Jurkat, Clone E6-1 (cell line): ENCODE data around the gene CFAP57.
A peak's percentile ranks its signal among the peaks of the same experiment; 100 is the strongest.

ENCODE experiments used
- DNase-seq: peaks from one replicate; pipeline ENCODE4 v3.0.0-alpha.2; 2011; ENCODE audit warnings: low read depth, low spot score
- H3K4me3 ChIP-seq: 2 replicates; pipeline ENCODE4 v1.5.1; 2011; ENCODE audit warnings: mild to moderate bottlenecking, low read length, control low read depth, moderate library complexity

Gene CFAP57

GRCh38 chr1:43271186-43272118 is 99.3 kb downstream of the CFAP57 start:
- DNase-seq = no peak
- H3K4me3 ChIP-seq = no peak overlapping the region

- DNase-seq = no peak
- H3K4me3 ChIP-seq = no peak overlapping the region
Observed at GRCh38 chr1:43272161-43272560, 100.0 kb downstream of the CFAP57 start.

- no peak for DNase-seq
- no peak overlapping the region for H3K4me3 ChIP-seq
Observed at GRCh38 chr1:43272576-43273571, 100.7 kb downstream of the CFAP57 start.

- no peak overlapping the region for H3K4me3 ChIP-seq
- DNase-seq = no peak
Observed at GRCh38 chr1:43273708-43274107, 101.6 kb downstream of the CFAP57 start.

- DNase-seq = peak; percentile 78
- H3K4me3 ChIP-seq = no peak overlapping the region
Observed at GRCh38 chr1:43274125-43274803, 102.1 kb downstream of the CFAP57 start.

- DNase-seq = no peak
- H3K4me3 ChIP-seq = no peak overlapping the region
Observed at GRCh38 chr1:43274804-43275180, 102.7 kb downstream of the CFAP57 start.

- no peak for DNase-seq
- H3K4me3 ChIP-seq = no peak overlapping the region
Observed at GRCh38 chr1:43275826-43276620, 103.9 kb downstream of the CFAP57 start.

GRCh38 chr1:43276673-43277072 is 104.5 kb downstream of the CFAP57 start:
- no peak overlapping the region for H3K4me3 ChIP-seq

GRCh38 chr1:43277116-43277876 is 105.2 kb downstream of the CFAP57 start:
- DNase-seq = no peak
- H3K4me3 ChIP-seq = no peak overlapping the region

More at GRCh38 chr1:43276673-43277072, 104.5 kb downstream of the CFAP57 start:
- no peak for DNase-seq

GRCh38 chr1:43279161-43279560 is 107.0 kb downstream of the CFAP57 start:
- DNase-seq = no peak
- H3K4me3 ChIP-seq = no peak overlapping the region

GRCh38 chr1:43279666-43280065 is 107.5 kb downstream of the CFAP57 start:
- no peak for DNase-seq
- H3K4me3 ChIP-seq = no peak overlapping the region

GRCh38 chr1:43280692-43281091 is 108.6 kb downstream of the CFAP57 start:
- no peak for DNase-seq
- H3K4me3 ChIP-seq = no peak overlapping the region

GRCh38 chr1:43282220-43283195 is 110.4 kb downstream of the CFAP57 start:
- no peak overlapping the region for H3K4me3 ChIP-seq
- DNase-seq = no peak

GRCh38 chr1:43284065-43284464 is 111.9 kb downstream of the CFAP57 start:
- no peak overlapping the region for H3K4me3 ChIP-seq
- DNase-seq = no peak

- DNase-seq = no peak
- no peak overlapping the region for H3K4me3 ChIP-seq
Observed at GRCh38 chr1:43284546-43285110, 112.5 kb downstream of the CFAP57 start.

- H3K4me3 ChIP-seq = no peak within 1 kb of the TSS
- no peak for DNase-seq
Observed at GRCh38 chr1:43285269-43285990, 113.3 kb downstream of the CFAP57 start, which contains the start of gene C1orf210. C1orf210 (minus strand) TSS chr1:43285581; CDS start chr1:43283270, 2,311 bp downstream.
